ENCODE data around the gene CTNNA2. TPM values are rescaled to one million over a fixed set of nuclear protein-coding genes. Genes with fewer than 3 reads are reported as not detected.

The CTNNA2 gene
- total and polyA plus RNA-seq, 9 of the 15 experiments (the other 6 are each of a cell fraction or from before 2014, with no cell fraction given), result 0.03 to 0.40 (median 0.15) TPM

GRCh38 chr2:79585701-79586433 is 73.0 kb downstream of the CTNNA2 start:
- in situ Hi-C loops (cut with MboI) (no loop called here), intact Hi-C loops (cut with micrococcal nuclease) (no loop called here)
- H3K27ac ChIP-seq (ENCODE audit: extremely low read depth, low read depth, low read length), result no peak overlapping the region
- 1% methylated on average over 10 of the region's 11 CpGs for WGBS (ENCODE audit: insufficient coverage, low coverage, missing lambda C conversion rate)
- no peak overlapping the region for H3K9ac ChIP-seq (ENCODE audit: insufficient read depth in 1 of 2, low read depth in 2 of 2, low read length in 2 of 2)
- BruUV-seq (replicated peaks), result no TSS peak
- H3K36me3 ChIP-seq (ENCODE audit: control insufficient read depth, insufficient read depth, low read length), result no peaks in the 10 kb centered on the region
- H3K4me2 ChIP-seq (ENCODE audit: insufficient read depth, low read length), result no peak overlapping the region
- FAIRE-seq, result no peak
- H3K4me3 ChIP-seq, result no peak overlapping the region
- H4K20me1 ChIP-seq (replicated peaks; ENCODE audit: control insufficient read depth, insufficient read depth, low read length), result no peaks in the 10 kb centered on the region
- no peaks in the 10 kb centered on the region for H3K27me3 ChIP-seq (ENCODE audit: control insufficient read depth in 2 of 2, insufficient read depth in 2 of 2, low read length in 2 of 2)
- no peaks in the 10 kb centered on the region for H3K79me2 ChIP-seq (ENCODE audit: control insufficient read depth, insufficient read depth, low read length)
- no peak overlapping the region for H2AFZ ChIP-seq (ENCODE audit: low read depth, low read length)
- no peaks in the 10 kb centered on the region for H3K4me1 ChIP-seq (replicated peaks in 1 of 2; ENCODE audit: control insufficient read depth in 2 of 2, insufficient read depth in 2 of 2, low read length in 2 of 2)
- CTCF ChIA-PET (ENCODE audit: low intra/inter-chr PET ratio), result no interaction called here
- ATAC-seq, result no peak
- POLR2A ChIA-PET, result no interaction called here
- DNase-seq (ENCODE audit: extremely low read depth in 1 of 4, low spot score in 3 of 4), result no peak
- H3K9me3 ChIP-seq (replicated peaks; ENCODE audit: control insufficient read depth, insufficient read depth, low read depth, low read length), result no peaks in the 10 kb centered on the region; the same call in 1 of the 2 replicates
- H3K9me1 ChIP-seq (ENCODE audit: control insufficient read depth, insufficient read depth, low read length), result no peaks in the 10 kb centered on the region
- TF ChIP-seq RERE (CRISPR knock-in tag; IDR thresholded peaks at IDR 0.05; ENCODE audit: borderline replicate concordance), result no peak
- TF ChIP-seq ARID4B (CRISPR knock-in tag; IDR thresholded peaks at IDR 0.05), result no peak
- TF ChIP-seq GATAD2A (IDR thresholded peaks at IDR 0.05), result no peak
- no peak for TF ChIP-seq POLR2AphosphoS2 (IDR thresholded peaks at IDR 0.05; ENCODE audit: low read length)
- no peak for TF ChIP-seq ZNF408 (CRISPR knock-in tag; IDR thresholded peaks at IDR 0.05; ENCODE audit: low read depth)
- no peak for TF ChIP-seq NR2C1 (IDR thresholded peaks at IDR 0.05)
- TF ChIP-seq NR2C1 (tag; IDR thresholded peaks at IDR 0.05), result no peak
- no peak for TF ChIP-seq ESRRA (IDR thresholded peaks at IDR 0.05; ENCODE audit: borderline replicate concordance, low read depth)

All from K562 (cell line).